HG02870 (cell line): ENCODE results near the gene TPST1.
"Not testable (repeated sequence)": the region's sequence is repeated elsewhere in the genome, so short reads cannot be mapped to it uniquely, and the experiment has no call there.

Experiments
- ATAC-seq: cut with Tn5 transposase; IDR thresholded peaks from one replicate; pipeline ENCODE4 v1.9.1; 2021; ENCODE audit warnings: mild to moderate bottlenecking, moderate library complexity; ENCODE audit not compliant: unreplicated experiment

The TPST1 gene

GRCh38 chr7:66204822-66205740 is at the start of gene TPST1:
TSS of gene TPST1 (plus strand) at chr7:66205334. CDS start at chr7:66240426, 35,092 bp downstream.
- peak; percentile 94 for ATAC-seq

- not testable (repeated sequence) for ATAC-seq
Measured at GRCh38 chr7:66156035-66156434, 49.1 kb upstream of the TPST1 start.

- no peak for ATAC-seq
Measured at GRCh38 chr7:66157060-66157459, 48.1 kb upstream of the TPST1 start.

- no peak for ATAC-seq
Measured at GRCh38 chr7:66162622-66163021, 42.5 kb upstream of the TPST1 start.

DNA sequence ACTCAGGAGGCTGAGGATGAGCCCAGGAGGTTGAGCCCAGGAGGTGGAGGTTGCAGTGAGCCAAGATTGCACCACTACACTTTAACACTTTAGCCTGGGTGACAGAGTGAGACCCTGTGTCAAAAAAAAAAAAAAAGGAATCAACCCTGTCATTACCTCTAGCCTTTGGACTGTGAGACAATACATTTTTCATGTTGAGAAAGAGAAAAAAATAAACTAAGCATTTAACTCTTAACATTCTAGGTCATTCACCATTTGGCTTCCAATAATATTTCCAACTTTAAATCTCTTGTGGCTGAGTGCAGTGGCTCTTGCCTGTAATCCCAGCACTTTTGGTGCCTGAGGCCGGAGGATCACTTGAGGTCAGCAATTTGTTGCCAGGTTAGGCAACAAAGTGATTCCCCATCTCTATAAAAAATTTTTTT is 41.9 kb upstream of the TPST1 start:
- no peak for ATAC-seq

DNA sequence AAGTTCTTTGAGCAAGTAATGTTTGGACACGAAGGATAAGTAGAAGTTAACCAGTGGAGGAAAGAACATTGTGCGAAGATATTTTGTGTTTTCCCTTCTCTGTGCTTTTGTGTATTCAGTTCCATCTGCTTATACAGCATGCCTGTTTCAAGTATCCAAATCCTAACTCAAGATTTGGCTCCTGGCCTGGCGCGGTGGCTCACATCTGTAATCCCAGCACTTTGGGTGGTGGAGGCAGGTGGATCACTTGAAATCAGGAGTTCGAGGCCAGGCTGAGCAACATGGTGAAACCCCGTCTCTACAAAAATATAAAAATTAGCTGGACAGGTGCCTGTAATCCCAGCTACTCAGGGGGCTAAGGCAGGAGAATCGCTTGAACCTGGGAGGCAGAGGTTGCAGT is 40.8 kb upstream of the TPST1 start:
- ATAC-seq: no peak

- ATAC-seq: no peak
Measured at GRCh38 chr7:66167773-66168387, 37.3 kb upstream of the TPST1 start.

DNA sequence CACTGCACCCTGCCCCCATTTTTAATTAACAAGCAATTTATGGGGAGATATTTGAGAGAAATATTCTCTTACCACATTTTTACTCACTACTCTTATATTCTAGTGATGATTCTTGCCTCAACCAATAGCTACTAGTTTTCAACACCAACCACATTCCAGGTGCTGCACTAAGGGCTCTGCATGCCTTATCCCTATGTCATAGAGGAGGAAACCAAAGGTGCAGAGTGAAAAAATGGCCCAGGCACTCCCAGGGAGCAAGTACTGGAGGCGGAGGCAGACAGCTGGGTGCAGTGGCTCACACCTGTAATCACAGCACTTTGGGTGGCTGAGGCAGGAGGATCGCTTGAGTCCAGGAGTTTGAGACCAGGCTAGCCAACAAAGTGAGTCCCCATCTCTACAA is 35.5 kb upstream of the TPST1 start:
- no peak for ATAC-seq

DNA sequence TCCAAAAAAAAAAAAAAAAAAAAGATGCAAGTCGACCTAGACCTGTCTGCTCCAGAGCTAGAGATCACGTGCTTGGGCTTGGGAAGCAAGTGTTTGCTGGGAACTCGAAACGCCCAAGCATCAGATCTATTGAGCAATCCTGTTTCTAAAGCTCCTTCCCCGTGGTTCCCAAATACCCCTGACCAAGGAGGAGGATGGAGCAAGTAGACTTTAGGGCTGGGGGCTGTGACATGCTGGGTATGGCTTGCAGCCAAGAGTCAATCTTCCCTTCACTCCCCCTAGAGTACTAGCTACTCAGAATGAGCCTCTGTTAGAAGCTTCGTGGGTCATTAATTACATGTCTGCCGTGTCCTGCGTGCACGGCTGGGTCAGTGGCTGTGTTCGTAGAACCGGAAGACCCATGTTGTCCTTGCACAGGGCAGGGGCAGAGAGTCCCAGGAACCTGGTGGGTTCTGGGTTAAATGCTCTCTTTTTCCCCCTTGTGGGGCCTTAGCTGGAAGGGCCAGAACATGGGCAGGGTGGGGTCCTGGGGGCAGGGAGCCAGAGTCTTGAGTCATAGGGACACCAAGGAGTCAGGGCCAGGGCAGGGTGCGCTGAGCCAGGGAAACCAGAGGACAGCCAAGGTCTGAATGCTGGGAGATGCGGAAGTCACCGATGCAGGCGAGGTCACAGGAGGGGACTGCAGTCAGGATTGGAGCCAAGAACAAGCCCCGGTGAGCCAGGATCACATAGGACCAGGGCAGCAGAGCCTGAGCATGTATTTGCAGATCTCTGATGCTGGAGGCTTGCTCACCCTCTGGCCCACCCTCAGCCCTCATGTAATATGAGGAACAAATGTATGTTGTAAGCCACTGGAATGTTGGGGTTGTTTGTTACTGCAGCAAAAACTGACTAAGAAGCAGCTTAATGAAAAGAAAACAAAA is 34.6 kb upstream of the TPST1 start:
- ATAC-seq: no peak

DNA sequence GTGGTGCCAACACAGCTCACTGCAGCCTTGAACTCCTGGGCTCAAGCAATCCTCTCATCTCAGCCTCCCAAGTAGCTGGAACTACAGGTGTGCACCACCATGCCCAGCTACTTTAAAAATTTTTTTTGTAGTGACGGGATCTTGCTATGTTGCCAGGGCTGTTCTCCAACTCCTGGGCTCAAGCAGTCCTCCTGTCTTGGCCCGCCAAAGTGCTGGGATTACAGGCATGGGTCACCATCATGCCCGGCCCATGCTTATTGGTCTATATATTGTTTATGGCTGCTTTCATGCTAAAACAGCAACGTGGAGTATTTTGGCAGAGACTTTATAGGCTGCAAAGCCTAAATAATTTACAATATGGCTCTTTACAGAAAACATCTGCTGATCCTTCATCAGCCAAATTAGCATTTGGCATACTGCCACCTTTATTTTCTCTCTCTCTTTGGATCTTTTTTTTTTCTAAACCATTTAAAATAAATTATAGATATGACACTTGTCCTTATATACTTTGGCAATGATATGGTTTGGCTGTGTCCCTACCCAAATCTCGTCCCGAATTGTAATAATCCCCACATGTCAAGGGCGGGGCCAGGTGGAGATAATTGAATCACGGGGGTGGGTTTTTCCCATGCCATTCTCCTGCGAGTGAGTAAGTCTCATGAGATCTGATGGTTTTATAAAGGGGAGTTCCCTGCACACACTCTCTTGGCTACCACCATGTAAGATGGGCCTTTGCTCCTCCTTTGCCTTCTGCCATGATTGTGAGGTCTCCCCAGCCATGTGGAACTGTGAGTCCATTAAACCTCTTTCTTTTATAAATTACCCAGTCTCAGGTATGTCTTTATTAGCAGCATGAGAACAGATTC is 32.4 kb upstream of the TPST1 start:
- not testable (repeated sequence) for ATAC-seq

DNA sequence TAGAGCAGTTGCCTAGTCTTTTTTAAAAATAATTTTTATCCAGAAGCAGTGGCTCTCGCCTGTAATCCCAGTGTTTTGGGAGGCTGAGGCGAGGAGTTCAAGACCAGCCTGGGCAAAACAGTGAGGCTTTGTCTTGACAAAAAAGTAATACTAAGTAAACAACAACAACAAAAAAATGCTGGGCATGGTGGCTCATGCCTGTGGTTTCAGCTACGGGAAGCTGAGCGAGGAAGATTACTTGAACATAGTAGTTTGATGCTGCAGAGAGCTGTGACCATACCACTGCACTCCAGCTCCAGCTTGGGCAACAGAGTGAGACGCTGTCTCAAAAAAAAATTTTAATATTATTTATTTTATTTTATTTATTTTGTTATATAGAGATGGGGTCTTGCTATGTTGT is 31.3 kb upstream of the TPST1 start:
- no peak for ATAC-seq

- ATAC-seq: not testable (repeated sequence)
Measured at GRCh38 chr7:66175006-66175405, 30.1 kb upstream of the TPST1 start.

- ATAC-seq: no peak
Measured at GRCh38 chr7:66176914-66177313, 28.2 kb upstream of the TPST1 start.

DNA sequence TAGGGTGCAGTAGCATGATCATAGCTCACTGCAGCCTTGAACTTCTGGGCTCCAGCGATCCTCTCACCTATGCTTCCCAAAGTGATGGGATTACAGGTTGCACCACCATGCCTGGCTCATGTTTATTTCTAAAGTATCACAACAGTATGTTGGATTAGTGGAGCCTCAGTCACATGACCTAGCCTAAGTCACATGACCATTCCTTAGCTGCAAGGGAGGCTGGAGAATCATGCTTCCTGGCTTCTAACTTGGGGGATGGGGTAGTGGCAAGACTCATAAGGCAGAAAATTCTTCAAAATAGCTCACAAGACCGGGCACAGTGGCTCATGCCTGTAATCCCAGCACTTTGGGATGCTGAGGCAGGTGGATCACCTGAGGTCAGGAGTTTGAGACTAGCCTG is 26.9 kb upstream of the TPST1 start:
- no peak for ATAC-seq

GRCh38 chr7:66181329-66181728 is 23.8 kb upstream of the TPST1 start:
- ATAC-seq: no peak

- ATAC-seq: no peak
Measured at GRCh38 chr7:66181845-66182244, 23.3 kb upstream of the TPST1 start.

GRCh38 chr7:66182920-66183319 is 22.2 kb upstream of the TPST1 start:
- ATAC-seq: no peak

DNA sequence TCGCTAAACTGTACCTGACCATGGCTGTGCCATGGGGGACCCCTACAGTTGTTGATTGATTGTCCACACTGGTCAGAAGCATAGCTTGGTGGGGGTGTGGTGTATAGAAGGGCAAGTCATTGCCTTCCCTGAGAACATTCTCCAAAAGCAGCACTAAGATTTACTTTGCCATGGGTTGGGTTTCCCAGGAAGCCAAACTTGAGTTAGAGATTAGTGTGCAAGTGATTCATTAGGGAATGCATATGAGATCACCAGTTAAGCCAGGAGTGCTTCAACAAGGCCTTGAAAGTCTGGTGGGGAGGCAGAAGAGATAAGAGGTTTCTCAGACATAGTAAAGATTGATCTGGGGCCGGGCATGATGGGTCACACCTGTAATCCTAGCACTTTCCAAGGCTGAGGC is 21.4 kb upstream of the TPST1 start:
- ATAC-seq: no peak

DNA sequence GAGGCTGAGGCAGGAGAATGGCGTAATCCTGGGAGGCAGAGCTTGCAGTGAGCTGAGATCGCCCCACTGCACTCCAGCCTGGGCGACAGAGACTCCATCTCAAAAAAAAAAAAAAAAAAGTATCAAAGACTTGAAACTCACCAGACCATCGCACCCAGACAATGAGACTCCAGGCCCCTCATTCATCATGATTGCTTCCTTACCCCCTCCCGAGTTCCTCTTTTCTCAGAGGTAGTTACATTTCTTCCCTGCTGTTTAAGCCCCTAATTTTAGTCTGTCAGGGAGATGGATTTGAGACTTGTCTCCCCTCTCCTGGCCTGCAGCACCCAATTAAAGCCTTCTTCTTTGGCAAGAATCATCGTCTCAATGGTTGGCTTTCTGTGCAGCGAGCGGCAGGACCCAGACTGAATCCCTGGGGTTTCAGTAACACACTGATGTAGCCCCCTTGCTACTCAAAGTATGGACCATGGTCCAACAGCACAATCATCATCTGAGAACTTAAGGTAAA is 19.4 kb upstream of the TPST1 start:
- ATAC-seq: no peak

DNA sequence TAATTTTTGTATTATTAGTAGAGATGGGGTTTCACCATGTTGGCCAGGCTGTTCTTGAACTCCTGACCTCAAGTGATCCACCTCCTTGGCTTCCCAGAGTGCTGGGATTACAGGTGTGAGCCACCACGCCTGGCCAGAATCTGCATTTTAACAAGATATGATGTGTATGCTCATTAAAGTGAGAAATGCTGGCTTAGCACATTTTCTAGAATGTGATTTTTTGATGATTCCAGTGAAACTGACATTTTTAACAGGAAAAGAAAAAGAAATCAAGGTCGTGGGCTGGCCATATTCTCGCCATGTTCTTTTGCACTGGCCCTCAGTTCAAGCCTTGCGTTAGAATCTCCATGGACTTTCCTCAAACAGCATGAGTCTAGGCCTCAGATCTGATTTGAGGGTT is 18.1 kb upstream of the TPST1 start:
- ATAC-seq: no peak
